ENCODE measurements around the gene ZNF554. TPM values are rescaled to one million over a fixed set of nuclear protein-coding genes. Genes with fewer than 3 reads are reported as not detected.

ZNF554 gene
- total RNA-seq, 4 donors from 2014 or later = 6.2 to 8.6 (median 7.3) TPM

DNA sequence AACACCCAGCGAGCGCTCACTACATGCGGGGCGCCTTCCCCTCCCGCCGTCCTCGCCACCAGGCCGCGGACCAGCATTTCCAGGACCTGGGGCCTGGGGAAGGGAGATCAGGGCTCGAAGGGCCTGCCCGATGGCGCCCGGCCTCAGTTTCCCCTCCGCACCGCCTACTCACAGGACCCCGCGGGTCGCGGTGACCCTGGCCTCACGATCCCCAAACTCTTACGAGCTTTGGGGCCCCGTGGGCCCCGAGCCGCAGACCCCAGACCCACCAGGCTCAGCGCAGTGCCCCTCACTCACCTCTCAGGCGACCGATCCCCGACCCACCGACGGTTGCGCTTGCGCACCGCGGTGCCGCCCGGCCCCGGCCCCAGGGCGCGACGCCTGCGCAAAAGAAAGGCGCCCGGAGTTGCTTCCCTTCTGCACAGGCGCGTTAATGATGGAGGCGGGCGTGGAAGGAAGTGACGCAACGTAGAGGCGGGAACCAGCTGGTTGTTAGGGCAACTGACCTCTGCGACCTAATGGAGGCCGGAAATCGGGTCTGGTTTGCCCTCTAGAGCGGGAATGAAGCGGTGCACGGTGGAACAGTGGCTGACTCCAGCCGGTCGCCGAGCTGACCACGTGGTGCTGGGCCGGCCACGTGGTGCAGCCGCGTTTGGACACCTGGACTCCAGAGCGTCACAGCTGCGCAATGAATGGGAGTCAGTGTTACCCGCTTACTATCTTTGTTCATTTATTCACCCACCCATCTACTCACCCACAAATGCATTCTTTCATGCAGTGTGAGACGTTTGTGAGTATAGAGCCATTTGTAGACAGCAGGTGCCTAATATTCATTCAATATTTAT is 36.5 kb upstream of the ZNF554 start, which contains the start of gene SGTA:
SGTA (minus strand) TSS at position 338 of the 845 bp plus-strand sequence. CDS start 14,205 bp downstream, outside the sequence.
- 1% methylated on average over 24 to 56 of the region's 68 CpGs for WGBS, 2 donors
- H3K4me3 ChIP-seq (ENCODE audit: low read depth, poor library complexity, severe bottlenecking) = peak within 1 kb of the TSS; percentile 96
- TF ChIP-seq, protein P1, sequence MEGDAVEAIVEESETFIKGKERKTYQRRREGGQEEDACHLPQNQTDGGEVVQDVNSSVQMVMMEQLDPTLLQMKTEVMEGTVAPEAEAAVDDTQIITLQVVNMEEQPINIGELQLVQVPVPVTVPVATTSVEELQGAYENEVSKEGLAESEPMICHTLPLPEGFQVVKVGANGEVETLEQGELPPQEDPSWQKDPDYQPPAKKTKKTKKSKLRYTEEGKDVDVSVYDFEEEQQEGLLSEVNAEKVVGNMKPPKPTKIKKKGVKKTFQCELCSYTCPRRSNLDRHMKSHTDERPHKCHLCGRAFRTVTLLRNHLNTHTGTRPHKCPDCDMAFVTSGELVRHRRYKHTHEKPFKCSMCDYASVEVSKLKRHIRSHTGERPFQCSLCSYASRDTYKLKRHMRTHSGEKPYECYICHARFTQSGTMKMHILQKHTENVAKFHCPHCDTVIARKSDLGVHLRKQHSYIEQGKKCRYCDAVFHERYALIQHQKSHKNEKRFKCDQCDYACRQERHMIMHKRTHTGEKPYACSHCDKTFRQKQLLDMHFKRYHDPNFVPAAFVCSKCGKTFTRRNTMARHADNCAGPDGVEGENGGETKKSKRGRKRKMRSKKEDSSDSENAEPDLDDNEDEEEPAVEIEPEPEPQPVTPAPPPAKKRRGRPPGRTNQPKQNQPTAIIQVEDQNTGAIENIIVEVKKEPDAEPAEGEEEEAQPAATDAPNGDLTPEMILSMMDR (IDR thresholded peaks at IDR 0.05) = peak in 1 of 3 donors; percentile 7
- peak in 1 of 2 donors; percentile 57 for TF ChIP-seq POLR2A (IDR thresholded peaks at IDR 0.05)
- intact Hi-C loops (cut with DNase I; ENCODE audit: low total_unique reads) = no loop called here
- DNase-seq (ENCODE audit: low spot score in 2 of 2) = peak; percentile 98 to 99

DNA sequence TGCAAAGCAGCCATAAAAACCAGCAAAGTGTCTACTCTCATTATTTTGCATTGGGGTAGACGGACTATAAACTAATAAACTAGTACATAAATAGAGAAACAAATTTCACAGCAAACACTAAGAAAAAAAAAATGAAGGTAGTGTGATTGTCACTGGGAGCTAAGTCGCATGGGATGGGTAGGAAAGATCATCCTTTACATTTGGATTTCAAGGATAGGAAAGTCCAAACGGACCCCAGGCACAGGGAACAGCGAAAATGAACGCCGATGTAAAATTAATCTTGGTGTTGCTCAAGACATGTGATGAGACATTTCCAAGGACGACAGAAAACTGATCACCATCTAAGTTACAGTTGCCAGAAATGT is 35.9 kb upstream of the ZNF554 start:
- TF ChIP-seq, protein P1 (IDR thresholded peaks at IDR 0.05) = no peak
- TF ChIP-seq POLR2A (IDR thresholded peaks at IDR 0.05) = no peak
- no peak overlapping the region for H3K4me3 ChIP-seq (ENCODE audit: low read depth, poor library complexity, severe bottlenecking)
- no peak for DNase-seq (ENCODE audit: low spot score in 2 of 2)
- 76 to 83% methylated on average over 7 of the region's 7 CpGs for WGBS, 2 donors
- intact Hi-C loops (cut with DNase I; ENCODE audit: low total_unique reads) = no loop called here

DNA sequence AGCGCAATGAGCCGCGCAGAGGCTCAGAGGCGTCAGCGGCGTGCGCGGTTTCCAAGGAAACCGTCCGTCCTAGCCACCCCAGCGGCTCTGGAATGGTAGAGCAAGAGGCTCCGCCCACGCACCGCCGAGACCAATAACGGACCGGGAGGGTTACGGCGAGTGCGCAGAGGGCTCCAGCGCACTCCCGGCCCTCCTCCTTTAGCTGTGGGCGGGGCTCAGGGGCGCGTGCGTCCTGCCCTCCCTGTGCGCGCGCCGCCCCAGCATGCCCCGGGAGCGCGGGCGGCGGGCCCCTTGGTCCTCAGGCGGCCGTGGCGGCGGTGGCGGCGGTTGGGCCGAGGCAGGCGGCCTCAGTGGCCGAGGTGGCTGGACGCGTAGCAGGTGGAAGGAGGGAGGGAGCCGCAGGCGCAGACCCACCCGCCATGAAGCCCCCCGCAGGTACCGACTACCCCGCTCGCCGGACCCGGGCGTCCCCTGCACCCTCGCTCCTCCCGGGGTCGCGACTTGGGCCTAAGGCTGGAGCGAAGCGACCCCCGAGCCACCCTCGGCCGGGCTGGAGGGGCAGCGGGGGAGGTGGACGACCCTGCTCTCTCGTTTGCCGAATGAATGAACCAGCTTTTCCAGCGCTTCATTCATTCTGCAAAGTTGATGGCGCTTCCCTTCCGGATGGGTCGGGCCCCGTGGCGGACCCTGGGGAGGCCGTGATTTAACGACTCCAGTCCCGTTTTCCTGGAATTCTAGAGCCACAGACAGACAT is 34.2 kb upstream of the ZNF554 start, which contains the start of gene THOP1:
THOP1 (plus strand) TSS at position 260 of the 754 bp plus-strand sequence; CDS start at position 420, 160 bp downstream.
- peak; percentile 97 to 99 for DNase-seq (ENCODE audit: low spot score in 2 of 2)
- intact Hi-C loops (cut with DNase I; ENCODE audit: low total_unique reads) = no loop called here
- TF ChIP-seq POLR2A (IDR thresholded peaks at IDR 0.05) = no peak
- TF ChIP-seq, protein P1 (IDR thresholded peaks at IDR 0.05) = no peak
- H3K4me3 ChIP-seq (ENCODE audit: low read depth, poor library complexity, severe bottlenecking) = peak within 1 kb of the TSS; percentile 72
- WGBS, 2 donors = 1% methylated on average over 67 to 77 of the region's 78 CpGs

DNA sequence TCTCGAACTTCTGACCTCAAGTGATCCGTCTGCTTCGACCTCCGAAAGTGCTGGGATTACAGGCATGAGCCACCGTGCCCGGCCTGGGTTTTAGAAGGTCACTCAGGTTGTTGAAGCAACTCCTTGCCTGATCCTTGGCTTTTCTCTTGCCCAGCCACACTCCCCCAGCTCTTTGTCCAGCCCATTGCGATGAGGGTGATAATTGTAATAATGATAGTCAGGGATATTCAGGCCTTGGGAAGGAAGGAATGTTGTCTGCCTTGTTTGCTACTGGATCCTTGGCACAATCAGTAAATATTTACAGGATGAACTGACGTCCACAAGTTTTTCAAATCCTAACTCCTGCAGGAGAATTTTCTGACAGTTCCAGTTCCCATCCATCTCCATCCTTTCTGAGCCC is 32.6 kb upstream of the ZNF554 start:
- 85 to 91% methylated on average over 8 of the region's 8 CpGs for WGBS, 2 donors
- DNase-seq (ENCODE audit: low spot score in 2 of 2) = no peak
- intact Hi-C loops (cut with DNase I; ENCODE audit: low total_unique reads) = no loop called here
- TF ChIP-seq, protein P1 (IDR thresholded peaks at IDR 0.05) = no peak
- TF ChIP-seq POLR2A (IDR thresholded peaks at IDR 0.05) = no peak
- no peak overlapping the region for H3K4me3 ChIP-seq (ENCODE audit: low read depth, poor library complexity, severe bottlenecking)

DNA sequence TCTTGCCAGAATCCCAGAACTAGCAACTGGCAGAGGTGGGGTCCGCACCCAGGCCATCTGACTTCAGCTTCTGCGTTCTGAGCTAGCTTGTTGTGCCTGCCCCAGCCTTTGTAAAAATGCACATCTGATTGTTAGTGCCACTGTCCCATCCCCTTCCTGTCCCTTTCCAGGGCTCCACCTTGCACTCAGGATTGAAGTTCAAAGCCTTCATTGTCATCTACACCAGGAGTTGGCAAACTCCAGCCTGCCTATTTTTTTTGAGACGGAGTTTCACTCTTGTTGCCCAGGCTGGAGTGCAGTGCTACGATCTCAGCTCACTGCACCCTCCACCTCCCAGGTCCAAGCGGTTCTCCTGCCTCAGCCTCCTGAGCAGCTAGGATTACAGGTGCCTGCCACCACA is 31.4 kb upstream of the ZNF554 start:
- DNase-seq (ENCODE audit: low spot score in 2 of 2) = no peak
- intact Hi-C loops (cut with DNase I; ENCODE audit: low total_unique reads) = no loop called here
- no peak overlapping the region for H3K4me3 ChIP-seq (ENCODE audit: low read depth, poor library complexity, severe bottlenecking)
- TF ChIP-seq, protein P1 (IDR thresholded peaks at IDR 0.05) = no peak
- no peak for TF ChIP-seq POLR2A (IDR thresholded peaks at IDR 0.05)
- WGBS, 2 donors = 92 to 95% methylated on average over 5 of the region's 5 CpGs

Measured in lower leg skin (tissue), 4 donors.